ENCODE data around the gene KCNMA1.
"Not testable (repeated sequence)": the region's sequence is repeated elsewhere in the genome, so short reads cannot be mapped to it uniquely, and the experiment has no call there.

KCNMA1 gene

DNA sequence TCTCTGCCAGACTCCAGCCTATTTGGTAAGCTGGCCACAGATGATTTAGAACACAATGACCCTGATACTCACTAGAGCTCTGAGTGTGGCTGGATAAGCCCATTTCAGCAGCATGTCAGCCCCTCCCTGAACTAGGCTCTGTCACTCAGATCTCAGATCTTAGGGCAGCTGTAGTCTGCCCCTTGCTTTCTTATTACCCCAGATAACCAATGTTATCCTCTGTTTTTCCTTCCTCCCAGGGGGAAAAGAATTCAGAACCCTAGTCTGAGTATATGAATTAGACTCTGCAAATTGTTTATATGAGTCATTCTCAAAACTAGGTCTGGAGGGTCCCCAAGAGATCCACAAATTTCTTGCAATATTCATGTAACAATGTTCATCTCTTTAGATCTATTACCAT is 286.2 kb downstream of the KCNMA1 start:
- no peak for TF ChIP-seq POLR2A (IDR thresholded peaks at IDR 0.05; ENCODE audit: low read depth, low read length)
- no peak for FAIRE-seq
- no peak for DNase-seq (ENCODE audit: insufficient read length, low spot score)

DNA sequence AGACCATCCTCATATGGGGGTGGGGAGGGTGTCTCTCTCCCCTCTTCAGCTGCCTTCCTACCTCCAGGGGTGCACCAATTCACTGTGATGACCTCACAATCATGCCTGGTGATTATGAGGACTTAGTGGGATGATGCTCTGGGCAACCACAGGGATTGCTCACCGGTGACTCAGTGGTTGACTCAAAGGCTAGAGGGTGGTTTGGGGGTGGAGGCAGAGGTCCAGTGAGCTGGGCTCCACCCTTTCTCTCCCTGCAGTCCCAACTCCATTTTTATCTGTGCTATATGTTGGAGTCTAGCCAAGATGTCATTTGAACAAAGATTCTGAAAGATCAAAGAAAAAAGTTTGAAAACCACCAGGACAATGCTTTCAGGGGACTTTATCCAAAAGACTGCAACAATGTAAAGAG is 286.9 kb downstream of the KCNMA1 start:
- DNase-seq (ENCODE audit: insufficient read length, low spot score) (peak; percentile 93), FAIRE-seq (peak; percentile 99)
- TF ChIP-seq POLR2A (IDR thresholded peaks at IDR 0.05; ENCODE audit: low read depth, low read length) = no peak

DNA sequence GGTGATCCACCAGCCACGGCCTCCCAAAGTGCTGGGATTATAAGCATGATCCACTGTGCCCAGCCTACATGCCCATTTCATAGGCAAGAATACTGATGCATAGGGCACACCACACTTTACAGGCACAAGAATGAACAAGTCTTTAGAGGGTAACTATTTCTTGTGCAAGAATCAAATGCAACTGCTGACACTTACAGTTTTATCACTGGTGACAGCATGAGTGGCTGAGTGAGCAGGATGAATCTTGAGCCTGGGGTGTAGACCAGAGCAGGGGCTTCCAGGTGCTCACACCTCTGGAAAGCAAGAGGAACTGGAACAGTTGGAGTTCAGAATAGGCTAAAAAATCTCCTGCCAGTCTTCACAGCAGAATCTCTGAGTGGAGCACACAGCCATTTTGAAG is 287.5 kb downstream of the KCNMA1 start:
- no peak for TF ChIP-seq POLR2A (IDR thresholded peaks at IDR 0.05; ENCODE audit: low read depth, low read length)
- DNase-seq (ENCODE audit: insufficient read length, low spot score) = no peak
- FAIRE-seq = no peak

DNA sequence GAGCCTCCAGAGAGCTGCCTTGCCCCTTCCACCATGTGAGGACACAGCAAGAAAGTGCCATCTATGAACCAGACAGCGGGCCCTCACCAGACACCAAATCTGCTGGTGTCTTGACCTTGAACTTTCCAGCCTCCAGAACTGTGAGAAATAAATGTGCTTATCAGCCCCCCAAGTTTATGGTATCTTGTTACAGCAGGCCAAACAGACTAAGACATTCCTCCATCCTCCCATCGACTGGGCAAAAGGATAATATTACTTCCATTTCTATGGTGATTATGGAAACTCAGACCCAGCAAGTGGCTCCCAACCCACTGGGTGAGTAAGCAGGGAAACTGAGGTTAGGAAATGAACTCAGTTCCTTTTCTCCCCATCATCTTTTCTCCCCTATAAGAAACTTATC is 288.4 kb downstream of the KCNMA1 start:
- no peak for FAIRE-seq
- TF ChIP-seq POLR2A (IDR thresholded peaks at IDR 0.05; ENCODE audit: low read depth, low read length) = no peak
- no peak for DNase-seq (ENCODE audit: insufficient read length, low spot score)

DNA sequence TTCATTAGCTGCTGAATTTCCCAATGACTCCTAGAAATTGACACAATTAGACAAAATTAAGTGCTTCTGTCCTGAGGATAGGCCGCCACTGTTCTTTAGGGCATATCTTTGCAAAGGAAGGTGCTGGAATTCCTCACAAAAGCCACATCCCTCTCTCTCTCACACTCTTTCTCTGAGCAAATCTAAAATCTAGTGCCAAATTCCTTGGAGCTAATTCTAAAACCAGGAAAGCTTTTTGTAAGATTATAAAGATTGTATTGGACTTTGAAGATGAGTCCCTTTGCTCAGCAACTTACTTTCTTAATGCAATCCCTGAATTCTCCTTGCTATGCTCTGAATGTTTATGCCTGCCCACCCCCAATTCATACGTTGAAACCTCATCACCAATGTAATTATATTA is 288.9 kb downstream of the KCNMA1 start:
- no peak for TF ChIP-seq POLR2A (IDR thresholded peaks at IDR 0.05; ENCODE audit: low read depth, low read length)
- DNase-seq (ENCODE audit: insufficient read length, low spot score) = no peak
- FAIRE-seq = no peak

DNA sequence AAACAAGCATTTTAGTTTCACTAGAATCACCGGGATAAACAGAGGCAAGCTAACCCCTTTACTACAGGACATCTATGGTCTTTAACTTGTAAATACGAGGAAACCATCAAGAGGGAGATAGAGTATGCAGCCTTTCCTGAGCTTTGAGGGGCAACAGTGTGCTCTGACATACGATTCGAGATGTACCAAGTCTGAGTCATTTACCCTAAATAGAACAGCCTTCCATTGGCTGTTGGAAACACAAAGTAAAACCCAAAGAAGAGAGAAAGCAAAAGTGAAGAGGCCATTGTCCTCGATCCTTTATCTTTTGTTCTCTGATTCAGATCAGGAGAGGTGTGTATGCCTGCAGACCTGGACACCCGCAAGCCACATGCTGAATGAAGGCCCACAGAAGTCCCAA is 289.5 kb downstream of the KCNMA1 start:
- TF ChIP-seq POLR2A (IDR thresholded peaks at IDR 0.05; ENCODE audit: low read depth, low read length) = no peak
- no peak for FAIRE-seq
- DNase-seq (ENCODE audit: insufficient read length, low spot score) = no peak

DNA sequence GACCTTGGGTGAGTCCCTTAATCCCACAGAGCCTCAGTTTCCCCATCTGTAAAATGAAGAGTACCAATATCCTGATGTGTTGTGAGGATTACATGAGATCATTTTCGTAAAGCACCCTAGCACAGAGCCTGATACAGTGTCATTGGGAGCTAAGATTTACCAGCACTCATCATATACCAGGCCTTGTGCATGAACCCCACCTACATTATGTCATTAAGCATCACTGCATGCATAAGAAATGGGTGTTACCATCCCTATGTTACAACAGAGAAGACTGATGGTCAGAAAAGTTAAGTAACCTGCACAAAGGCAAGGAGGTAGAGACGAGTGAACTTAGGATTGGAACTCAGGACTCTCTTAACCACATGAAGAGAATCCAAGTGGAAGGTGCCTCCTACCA is 290.6 kb downstream of the KCNMA1 start:
- DNase-seq (ENCODE audit: insufficient read length, low spot score) (no peak), FAIRE-seq (no peak)
- TF ChIP-seq POLR2A (IDR thresholded peaks at IDR 0.05; ENCODE audit: low read depth, low read length) = no peak

DNA sequence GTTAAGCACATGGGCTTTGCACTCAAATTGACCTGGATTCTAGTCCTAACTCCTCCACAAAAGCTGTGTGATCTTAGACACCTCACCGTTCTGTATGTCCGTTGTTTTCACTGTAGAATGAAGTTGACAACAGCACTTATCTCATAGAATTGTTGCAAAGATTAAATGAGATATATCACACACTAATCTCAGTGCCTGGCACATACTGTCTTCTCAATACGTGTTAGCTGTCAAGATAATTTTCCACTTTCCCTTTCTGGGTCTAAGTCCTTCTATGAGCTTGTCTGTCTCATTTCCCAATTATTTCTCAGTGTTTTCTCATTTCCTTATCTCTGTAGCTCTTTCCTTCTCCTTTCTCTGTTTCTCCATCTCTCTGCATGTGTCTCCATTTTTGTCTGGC is 296.6 kb downstream of the KCNMA1 start:
- no peak for FAIRE-seq
- DNase-seq (ENCODE audit: insufficient read length, low spot score) = no peak
- no peak for TF ChIP-seq POLR2A (IDR thresholded peaks at IDR 0.05; ENCODE audit: low read depth, low read length)

DNA sequence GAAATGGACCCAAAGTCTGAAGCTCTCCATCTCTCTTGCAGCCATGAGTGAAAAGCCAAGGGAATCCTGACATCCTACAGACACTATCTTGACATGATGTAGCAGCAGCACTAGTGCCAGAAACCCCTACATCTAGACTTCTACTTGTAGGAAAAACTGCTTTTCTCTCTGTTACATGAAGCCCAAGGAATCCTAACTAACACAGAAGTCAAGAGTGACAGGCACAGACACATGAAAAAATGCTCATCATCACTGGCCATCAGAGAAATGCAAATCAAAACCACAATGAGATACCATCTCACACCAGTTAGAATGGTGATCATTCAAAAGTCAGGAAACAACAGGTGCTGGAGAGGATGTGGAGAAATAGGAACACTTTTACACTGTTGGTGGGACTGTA is 297.7 kb downstream of the KCNMA1 start:
- FAIRE-seq; DNase-seq (ENCODE audit: insufficient read length, low spot score): not testable (repeated sequence)

DNA sequence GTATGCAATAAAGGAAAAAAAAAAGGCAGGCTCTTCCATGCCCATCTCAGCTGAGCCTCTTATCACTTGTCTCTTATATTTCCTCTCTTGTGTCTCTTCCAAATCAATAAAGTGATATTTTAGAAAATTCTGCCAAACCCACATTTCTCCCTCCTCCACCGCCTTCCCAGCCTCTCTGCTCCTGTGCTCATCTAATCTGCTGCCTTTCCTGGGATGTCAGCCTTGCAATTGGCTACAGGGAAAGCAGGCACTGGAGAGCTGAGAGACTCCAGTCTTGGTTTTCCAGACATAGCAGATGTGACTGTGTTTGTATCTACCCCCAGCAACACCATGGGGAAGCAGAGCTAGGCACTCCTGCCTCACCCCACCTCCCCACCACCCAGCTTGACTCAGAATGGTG is 298.4 kb downstream of the KCNMA1 start:
- no peak for TF ChIP-seq POLR2A (IDR thresholded peaks at IDR 0.05; ENCODE audit: low read depth, low read length)
- no peak for DNase-seq (ENCODE audit: insufficient read length, low spot score)
- no peak for FAIRE-seq

DNA sequence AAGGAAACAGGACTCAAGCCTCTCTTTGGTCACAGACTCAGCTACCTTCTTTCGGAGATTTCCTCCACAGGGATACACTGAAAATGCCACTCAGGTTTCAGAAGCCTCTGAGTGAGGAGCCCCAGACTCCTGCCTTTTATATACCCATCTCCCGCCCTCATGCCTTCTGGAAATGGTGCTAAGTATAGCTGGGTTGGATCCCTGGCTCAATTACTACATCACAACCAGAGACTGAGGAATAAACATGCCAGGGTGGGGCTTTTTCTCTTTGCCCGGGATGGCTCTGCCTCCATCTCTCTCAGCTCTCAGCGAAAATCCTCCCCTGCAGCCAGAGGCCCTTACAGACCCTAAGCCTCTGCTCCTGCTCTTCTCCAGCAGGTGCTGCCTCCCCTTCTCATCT is 299.5 kb downstream of the KCNMA1 start:
- DNase-seq (ENCODE audit: insufficient read length, low spot score) (no peak), FAIRE-seq (no peak)
- no peak for TF ChIP-seq POLR2A (IDR thresholded peaks at IDR 0.05; ENCODE audit: low read depth, low read length)

DNA sequence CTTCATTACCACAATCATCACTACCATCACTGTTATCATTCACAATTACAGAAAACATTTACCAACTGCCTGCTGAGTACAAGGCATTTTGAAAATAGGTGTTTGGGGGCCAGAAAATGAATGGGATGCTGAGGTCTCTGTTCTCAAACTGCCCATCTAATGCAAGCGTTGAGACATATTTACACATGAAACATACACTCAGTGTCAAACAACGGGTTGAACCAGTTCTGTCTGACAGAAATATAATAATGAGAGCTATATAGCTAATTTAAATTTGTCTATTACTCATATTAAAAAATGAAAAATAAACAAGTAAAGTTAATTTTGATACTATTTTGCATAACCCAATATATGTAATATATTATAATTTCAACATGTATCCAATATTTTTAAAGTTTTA is 303.1 kb downstream of the KCNMA1 start:
- DNase-seq (ENCODE audit: insufficient read length, low spot score) (no peak), FAIRE-seq (no peak)
- no peak for TF ChIP-seq POLR2A (IDR thresholded peaks at IDR 0.05; ENCODE audit: low read depth, low read length)

DNA sequence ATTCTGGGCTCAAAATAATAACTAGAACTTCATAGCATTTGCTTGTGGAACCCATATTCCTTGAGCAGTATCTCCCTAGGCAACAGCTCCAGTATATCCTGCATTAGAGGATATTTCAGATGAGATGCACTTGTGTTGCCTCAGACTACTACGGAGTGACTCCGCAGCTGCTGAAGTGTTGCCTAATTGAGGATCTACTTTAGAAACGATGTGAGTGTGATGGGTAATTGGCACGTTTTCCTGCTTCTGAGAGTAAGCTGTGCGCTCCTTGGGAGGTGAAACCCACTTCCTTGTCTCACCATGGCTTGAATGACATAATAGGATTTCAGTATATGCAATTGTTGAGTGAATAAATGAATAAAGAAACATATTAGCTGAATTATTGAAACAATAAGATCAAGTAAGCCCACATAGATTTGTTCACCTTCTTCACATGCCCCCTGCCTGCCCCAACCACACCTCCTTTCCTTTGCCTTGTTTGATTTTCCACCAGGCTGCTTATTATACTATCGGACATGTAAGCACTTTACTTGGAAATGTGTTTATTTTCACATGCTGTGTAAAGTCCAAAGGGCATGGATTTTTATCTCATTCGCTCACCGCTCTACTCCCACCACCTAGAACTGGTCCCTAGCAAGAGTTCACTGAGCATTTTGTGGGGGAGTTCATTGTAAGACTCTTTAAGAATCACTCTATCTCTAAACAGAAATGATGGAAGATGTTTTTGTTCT is 303.8 kb downstream of the KCNMA1 start:
- TF ChIP-seq POLR2A (IDR thresholded peaks at IDR 0.05; ENCODE audit: low read depth, low read length) = no peak
- no peak for FAIRE-seq
- DNase-seq (ENCODE audit: insufficient read length, low spot score) = no peak

DNA sequence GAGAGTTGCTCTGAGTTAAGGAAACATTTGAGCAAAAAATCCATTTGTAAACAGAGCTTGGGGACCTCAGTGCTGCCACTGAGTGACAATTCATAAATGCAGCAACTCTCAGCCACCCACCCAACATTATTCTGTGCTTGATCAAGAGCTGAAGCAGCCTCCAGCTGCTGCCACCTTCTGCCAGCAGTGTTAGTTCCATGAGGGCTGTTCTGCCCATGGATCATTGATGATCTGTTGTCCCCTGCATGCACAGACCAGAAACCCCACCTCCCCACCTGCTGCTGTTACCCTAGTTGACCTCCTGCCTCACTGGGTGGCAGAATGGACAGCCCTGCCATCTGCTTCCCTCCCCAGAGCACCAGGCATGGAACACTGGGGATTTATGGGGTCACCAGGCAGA is 305.4 kb downstream of the KCNMA1 start:
- DNase-seq (ENCODE audit: insufficient read length, low spot score) (no peak), FAIRE-seq (no peak)
- TF ChIP-seq POLR2A (IDR thresholded peaks at IDR 0.05; ENCODE audit: low read depth, low read length) = no peak

DNA sequence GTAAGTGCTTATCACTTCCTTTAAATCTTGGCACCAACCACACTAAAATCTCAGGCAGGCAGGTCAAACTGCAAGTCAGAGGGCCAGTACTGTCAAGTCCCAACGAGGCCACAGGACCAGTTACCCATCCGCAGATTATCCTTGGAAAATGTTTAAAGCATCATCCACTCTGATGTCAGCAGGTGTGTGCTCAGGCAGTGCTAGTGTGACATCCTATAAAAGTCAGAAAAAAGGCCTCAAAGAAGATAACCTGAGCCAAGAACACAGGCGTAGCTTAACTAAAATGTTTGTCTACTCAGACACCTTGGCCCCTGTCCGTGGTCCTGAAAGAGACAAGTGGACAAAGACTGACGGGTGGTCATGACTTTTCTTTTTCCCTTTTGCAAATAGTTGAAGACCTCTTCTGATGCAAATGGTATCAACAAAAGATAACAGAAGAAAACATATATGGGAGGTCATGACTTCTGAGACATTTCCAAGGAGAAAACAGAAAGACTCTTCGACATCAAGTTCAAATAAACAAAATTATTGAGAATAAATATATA is 309.3 kb downstream of the KCNMA1 start:
- no peak for FAIRE-seq
- no peak for DNase-seq (ENCODE audit: insufficient read length, low spot score)

DNA sequence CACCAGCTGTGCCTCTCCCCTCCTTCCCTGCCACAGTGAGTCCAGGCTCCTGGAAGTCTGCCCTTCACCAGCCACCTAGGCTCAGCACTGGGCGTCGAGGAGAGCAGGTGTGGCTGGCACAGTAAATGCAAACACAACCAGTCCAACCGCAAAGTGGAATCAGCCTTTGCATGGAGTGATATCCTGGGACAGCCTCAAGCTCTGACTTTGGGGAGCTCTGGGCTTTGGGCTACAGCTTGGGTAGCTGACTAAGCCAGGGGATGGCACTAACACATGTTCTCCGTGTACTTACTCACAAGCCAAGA is 312.4 kb downstream of the KCNMA1 start:
- no peak for TF ChIP-seq POLR2A (IDR thresholded peaks at IDR 0.05; ENCODE audit: low read depth, low read length)
- DNase-seq (ENCODE audit: insufficient read length, low spot score) (no peak), FAIRE-seq (no peak)

More for the DNA sequence above, 309.3 kb downstream of the KCNMA1 start:
- TF ChIP-seq POLR2A (IDR thresholded peaks at IDR 0.05; ENCODE audit: low read depth, low read length) = no peak

Measured in H54 (cell line).